Measurements from ENCODE around the gene VWA8. TPM values are rescaled to one million over a fixed set of nuclear protein-coding genes. Genes with fewer than 3 reads are reported as not detected.

The VWA8 gene
- total RNA-seq, 1 experiment from 2014 or later = 22.6 TPM

- H2AFZ ChIP-seq (ENCODE audit: low read depth, low read length, poor library complexity, severe bottlenecking) = no peak overlapping the region
- intact Hi-C loops (cut with micrococcal nuclease) = no loop called here
- H3K27me3 ChIP-seq (ENCODE audit: insufficient read depth, low read length) = no peaks in the 10 kb centered on the region
- TF ChIP-seq TCF7L2 (IDR thresholded peaks at IDR 0.05; ENCODE audit: borderline replicate concordance, extremely low read depth, insufficient read depth, insufficient read length) = no peak
- 0 out of 2 replicates have a peak overlapping the region, but pooled peaks have one; percentile 2 for H3K9ac ChIP-seq (ENCODE audit: low read length)
- ChIA-PET POLR2A (no interaction called here), RAD21 (ENCODE audit: low non-redundant PET in 1 of 2, low total read pairs in 2 of 2, uncharacterized antibody in 2 of 2, unreplicated experiment in 2 of 2) (interaction anchor here in 1 of 2 experiments (0.5 to 0.9 kb wide), 2 partner anchors 39 to 558 kb away, joined by 3 to 5 read pairs; no protein-coding TSS in a partner anchor), CTCF (interaction anchor here (1.3 kb wide), 1 partner anchor 36 kb away, joined by 3 read pairs; no protein-coding TSS in a partner anchor)
- DNase-seq (ENCODE audit: low read depth, low spot score) (no peak), ATAC-seq (peak; percentile 53)
- H4K20me1 ChIP-seq (ENCODE audit: insufficient read depth) = no peaks in the 10 kb centered on the region
- no TSS peak for BruUV-seq (replicated peaks)
- H3K79me2 ChIP-seq (ENCODE audit: insufficient read depth, low read length) = no peaks in the 10 kb centered on the region
- 0 out of 4 replicates have a peak overlapping the region, but pooled peaks of 1 of the 2 experiments have one; percentile 16 for H3K4me3 ChIP-seq (replicated peaks in 1 of 2; ENCODE audit: low read depth in 1 of 2, low read length in 2 of 2)
- peak overlapping the region; percentile 75 for H3K27ac ChIP-seq (ENCODE audit: low read depth, low read length)
- H3K4me1 ChIP-seq (ENCODE audit: control insufficient read depth in 1 of 2, insufficient read depth in 2 of 2, low read length in 2 of 2) = peaks cover 36 to 39% of the 10 kb centered on the region in 2 experiments
- H3K36me3 ChIP-seq (ENCODE audit: control insufficient read depth in 1 of 2, insufficient read depth in 2 of 2, low read length in 2 of 2) = no peaks in the 10 kb centered on the region; a peak in 1 of 4 replicates
- H3K9me3 ChIP-seq (ENCODE audit: control insufficient read depth in 1 of 2, insufficient read depth in 1 of 2, low read depth in 1 of 2, low read length in 2 of 2) = no peaks in the 10 kb centered on the region
- H3K4me2 ChIP-seq (ENCODE audit: low read length) = peak overlapping the region; percentile 60
- H3K9me2 ChIP-seq (ENCODE audit: insufficient read depth) = no peaks in the 10 kb centered on the region
Observed at GRCh38 chr13:41613471-41613870, 347.4 kb downstream of the VWA8 start.

- H3K9me3 ChIP-seq (ENCODE audit: control insufficient read depth in 1 of 2, insufficient read depth in 1 of 2, low read depth in 1 of 2, low read length in 2 of 2) = no peaks in the 10 kb centered on the region
- no peak overlapping the region for H2AFZ ChIP-seq (ENCODE audit: low read depth, low read length, poor library complexity, severe bottlenecking)
- no peaks in the 10 kb centered on the region; a peak in 1 of 4 replicates for H3K36me3 ChIP-seq (ENCODE audit: control insufficient read depth in 1 of 2, insufficient read depth in 2 of 2, low read length in 2 of 2)
- no peak for ATAC-seq
- H3K27me3 ChIP-seq (ENCODE audit: insufficient read depth, low read length) = no peaks in the 10 kb centered on the region
- no peaks in the 10 kb centered on the region for H4K20me1 ChIP-seq (ENCODE audit: insufficient read depth)
- intact Hi-C loops (cut with micrococcal nuclease) = no loop called here
- peaks cover 36 to 39% of the 10 kb centered on the region in 2 experiments for H3K4me1 ChIP-seq (ENCODE audit: control insufficient read depth in 1 of 2, insufficient read depth in 2 of 2, low read length in 2 of 2)
- H3K27ac ChIP-seq (ENCODE audit: low read depth, low read length) = no peak overlapping the region
- POLR2A ChIA-PET = no interaction called here
- H3K4me3 ChIP-seq (replicated peaks in 1 of 2; ENCODE audit: low read depth in 1 of 2, low read length in 2 of 2) = no peak overlapping the region
- no peak overlapping the region for H3K9ac ChIP-seq (ENCODE audit: low read length)
- CTCF ChIA-PET = no interaction called here
- RAD21 ChIA-PET (ENCODE audit: low non-redundant PET in 1 of 2, low total read pairs in 2 of 2, uncharacterized antibody in 2 of 2, unreplicated experiment in 2 of 2) = no interaction called here
- BruUV-seq (replicated peaks) = no TSS peak
- no peaks in the 10 kb centered on the region for H3K79me2 ChIP-seq (ENCODE audit: insufficient read depth, low read length)
- no peaks in the 10 kb centered on the region for H3K9me2 ChIP-seq (ENCODE audit: insufficient read depth)
- no peak overlapping the region for H3K4me2 ChIP-seq (ENCODE audit: low read length)
- no peak for DNase-seq (ENCODE audit: low read depth, low spot score)
- TF ChIP-seq REST (IDR thresholded peaks at IDR 0.05; ENCODE audit: low read depth) (no peak), ZBTB33 (IDR thresholded peaks at IDR 0.05; ENCODE audit: extremely low read depth, insufficient replicate concordance, low read length) (no peak), POLR2A (IDR thresholded peaks at IDR 0.05; ENCODE audit: borderline replicate concordance, extremely low read depth, insufficient read depth, insufficient read length) (no peak), MAX (IDR thresholded peaks at IDR 0.05) (no peak), CEBPB (IDR thresholded peaks at IDR 0.05; ENCODE audit: low read depth) (no peak), SIN3A (IDR thresholded peaks at IDR 0.05; ENCODE audit: low read depth) (no peak), SRF (IDR thresholded peaks at IDR 0.05; ENCODE audit: low read depth) (no peak), ELF1 (IDR thresholded peaks at IDR 0.05; ENCODE audit: borderline replicate concordance, low read depth) (no peak), CTCF (IDR thresholded peaks at IDR 0.05 in 2 of 3, conservative IDR thresholded peaks at IDR 0.05 in 1 of 3; ENCODE audit: borderline replicate concordance in 1 of 3, insufficient read depth in 1 of 3, low read depth in 2 of 3, low read length in 2 of 3) (no peak), FOSL1 (IDR thresholded peaks at IDR 0.05; ENCODE audit: low read depth) (no peak), EZH2phosphoT487 (IDR thresholded peaks at IDR 0.05; ENCODE audit: borderline replicate concordance) (no peak)
Observed at GRCh38 chr13:41611385-41611784, 349.5 kb downstream of the VWA8 start.

Data from HCT116 (cell line).